GM23248 (cell line): ENCODE measurements around the gene ACKR3.

Experiments
- EZH2 ChIP-seq: fragments of 200-600 bp; sonication (generic); IDR thresholded peaks from 2 replicates; pipeline ENCODE4 v1.6.1; 2018; ENCODE audit warnings: antibody characterized with exemption, mild to moderate bottlenecking; ENCODE audit not compliant: insufficient read depth, poor library complexity, severe bottlenecking
- EZH2phosphoT487 ChIP-seq: fragments of 200-600 bp; sonication (generic); IDR thresholded peaks from 2 replicates; pipeline ENCODE4 v1.6.1; 2018; ENCODE audit warnings: antibody characterized with exemption, moderate library complexity, mild to moderate bottlenecking, low read depth; ENCODE audit not compliant: insufficient read depth

DNA sequence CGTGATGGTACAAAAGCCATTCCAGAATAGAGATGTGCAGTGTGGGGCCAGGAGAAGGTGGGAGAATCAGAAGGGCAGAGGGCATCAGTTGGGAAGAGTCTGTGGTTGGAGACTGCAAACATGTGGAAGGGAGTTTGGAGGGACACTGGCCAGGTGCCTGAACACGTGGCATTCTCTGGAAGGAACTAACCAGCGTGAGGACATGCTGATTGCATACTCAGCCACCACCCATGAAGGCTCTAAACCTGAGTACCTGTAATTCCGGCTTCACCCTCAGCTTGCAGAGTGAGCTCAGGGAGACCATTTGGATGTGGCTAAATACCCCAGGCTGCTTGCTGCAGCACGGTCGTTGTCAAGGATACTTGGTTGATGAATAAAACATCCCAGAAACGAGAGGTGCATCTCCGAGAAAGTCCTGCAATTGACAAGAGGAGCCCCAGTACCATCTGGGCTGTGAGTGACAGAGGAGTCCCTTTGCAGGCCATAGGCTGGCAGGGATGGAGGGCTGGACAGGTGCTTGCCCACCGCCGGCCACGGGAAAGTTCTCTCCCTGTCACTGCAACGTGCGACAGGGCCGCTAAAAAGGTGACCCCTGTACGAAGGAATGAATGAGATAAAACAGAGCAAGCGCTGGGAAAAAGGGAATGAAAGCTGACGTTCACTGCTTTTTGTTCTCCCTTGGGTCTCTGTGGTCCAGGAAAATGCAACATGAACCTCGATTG lies 5.0 kb downstream of the ACKR3 start:
- TF ChIP-seq EZH2phosphoT487 (no peak), EZH2 (no peak)
